ENCODE measurements around the gene NUDC. TPM values are rescaled to one million over a fixed set of nuclear protein-coding genes. Genes with fewer than 3 reads are reported as not detected.
"Not testable (repeated sequence)": the region's sequence is repeated elsewhere in the genome, so short reads cannot be mapped to it uniquely, and the experiment has no call there.

NUDC gene
- polyA plus RNA-seq, 1 of the 3 experiments (the other 2 are of a cell fraction): 153 TPM

- CTCF ChIA-PET: interaction anchor here (0.8 to 1.5 kb wide), 3 partner anchors 17 to 93 kb away, joined by 3 to 4 read pairs (median 3); no protein-coding TSS in a partner anchor
- DNase-seq; H2AFZ ChIP-seq (ENCODE audit: low read depth); H3K4me3 ChIP-seq (ENCODE audit: low read depth in 2 of 2, low read length in 1 of 2); H3K9me3 ChIP-seq; H3K4me1 ChIP-seq (ENCODE audit: control insufficient read depth in 1 of 2, insufficient read depth in 2 of 2, low read depth in 1 of 2, low read length in 1 of 2); H3K9ac ChIP-seq; POLR2A ChIA-PET; H4K20me1 ChIP-seq (ENCODE audit: insufficient read depth); H3K27me3 ChIP-seq (ENCODE audit: insufficient read depth); H3K4me2 ChIP-seq; H3K9me2 ChIP-seq; H3K27ac ChIP-seq (ENCODE audit: low read depth in 2 of 2, low read length in 1 of 2): not testable (repeated sequence)
- Histone ChIP-seq H3K79me2 (ENCODE audit: insufficient read depth) (peaks cover 14% of the 10 kb centered on the region), H3F3A (replicated peaks; ENCODE audit: insufficient read depth) (peaks cover 18% of the 10 kb centered on the region), H3K36me3 (replicated peaks in 1 of 2; ENCODE audit: control insufficient read depth in 1 of 2, insufficient read depth in 2 of 2, low read length in 1 of 2) (peaks cover 53 to 61% of the 10 kb centered on the region in 2 experiments)
- WGBS (ENCODE audit: low lambda C conversion rate): 84% methylated on average over 6 of the region's 6 CpGs
These were observed 39.9 kb upstream of the NUDC start for GRCh38 chr1:26881611-26882010.

GRCh38 chr1:26882696-26883463 lies 38.7 kb upstream of the NUDC start:
- ChIA-PET CTCF (interaction anchor here (1.3 to 1.5 kb wide), 2 partner anchors 94 to 281 kb away, joined by 4 to 6 read pairs; no protein-coding TSS in a partner anchor), POLR2A (no interaction called here)
- H3F3A ChIP-seq (replicated peaks; ENCODE audit: insufficient read depth): peaks cover 24% of the 10 kb centered on the region
- no peak overlapping the region for H2AFZ ChIP-seq (ENCODE audit: low read depth)
- no peaks in the 10 kb centered on the region for H3K4me1 ChIP-seq (ENCODE audit: control insufficient read depth in 1 of 2, insufficient read depth in 2 of 2, low read depth in 1 of 2, low read length in 1 of 2)
- no peaks in the 10 kb centered on the region; the same call in 1 of the 2 replicates for H4K20me1 ChIP-seq (ENCODE audit: insufficient read depth)
- H3K4me2 ChIP-seq: no peak overlapping the region
- H3K79me2 ChIP-seq (ENCODE audit: insufficient read depth): peaks cover 15% of the 10 kb centered on the region
- TF ChIP-seq FOSL2 (IDR thresholded peaks at IDR 0.05; ENCODE audit: borderline replicate concordance, low read depth) (no peak), IRF3 (IDR thresholded peaks at IDR 0.05; ENCODE audit: low read depth, low read length) (no peak), EP300 (IDR thresholded peaks at IDR 0.05; ENCODE audit: borderline replicate concordance in 1 of 2, low read depth in 1 of 2, low read length in 1 of 2) (no peak), RFX5 (IDR thresholded peaks at IDR 0.05; ENCODE audit: low read length) (no peak), PBX3 (IDR thresholded peaks at IDR 0.05) (no peak), YY1 (IDR thresholded peaks at IDR 0.05; ENCODE audit: low read depth) (no peak), RXRA (IDR thresholded peaks at IDR 0.05; ENCODE audit: borderline replicate concordance, low read depth) (no peak), TCF12 (IDR thresholded peaks at IDR 0.05) (no peak), CHD2 (IDR thresholded peaks at IDR 0.05; ENCODE audit: low read length, partially characterized antibody) (no peak), FOXM1 (IDR thresholded peaks at IDR 0.05; ENCODE audit: low read depth) (no peak), TAF1 (IDR thresholded peaks at IDR 0.05; ENCODE audit: borderline replicate concordance, low read depth, low read length) (no peak), GABPA (IDR thresholded peaks at IDR 0.05; ENCODE audit: low read depth) (no peak), RCOR1 (IDR thresholded peaks at IDR 0.05; ENCODE audit: low read length) (no peak)
- no peak overlapping the region for H3K9ac ChIP-seq
- WGBS (ENCODE audit: low lambda C conversion rate): 72% methylated on average over 5 of the region's 5 CpGs
- H3K27ac ChIP-seq (ENCODE audit: low read depth in 2 of 2, low read length in 1 of 2): no peak overlapping the region
- H3K27me3 ChIP-seq (ENCODE audit: insufficient read depth): no peaks in the 10 kb centered on the region
- H3K36me3 ChIP-seq (replicated peaks in 1 of 2; ENCODE audit: control insufficient read depth in 1 of 2, insufficient read depth in 2 of 2, low read length in 1 of 2): peaks cover 54 to 60% of the 10 kb centered on the region in 2 experiments
- no peak for DNase-seq
- no peaks in the 10 kb centered on the region for H3K9me2 ChIP-seq
- no peak overlapping the region for H3K4me3 ChIP-seq (ENCODE audit: low read depth in 2 of 2, low read length in 1 of 2)
- no peaks in the 10 kb centered on the region for H3K9me3 ChIP-seq

All from SK-N-SH (cell line).